Fibroblast of villous mesenchyme (primary cell): ENCODE data around the gene TEX36. TPM values are rescaled to one million over a fixed set of nuclear protein-coding genes. Genes with fewer than 3 reads are reported as not detected.

Experiments
- DNase-seq: peaks from one replicate; pipeline ENCODE4 v3.0.0-alpha.2; 2010; ENCODE audit warnings: low read depth
- H3K4me3 ChIP-seq: 2 replicates; pipeline ENCODE4 v1.5.1; 2011; ENCODE audit warnings: low read depth, mild to moderate bottlenecking, low read length
- CTCF ChIP-seq: IDR thresholded peaks from 2 replicates; pipeline ENCODE4 v1.5.1; 2012; ENCODE audit warnings: low read depth, mild to moderate bottlenecking, low read length; ENCODE audit not compliant: insufficient read depth
- total RNA-seq: library from RNA; depleted of rRNA; stranded (reverse); fragments of >200 nt; gene quantifications from 2 replicates; pipeline ENCODE4 v1.2.3, GENCODE V29; 2012

The TEX36 gene
- total RNA-seq, 1 donor: not detected

GRCh38 chr10:125608474-125608873 lies 74.5 kb downstream of the TEX36 start:
- H3K4me3 ChIP-seq: no peak overlapping the region
- TF ChIP-seq CTCF: no peak
- DNase-seq: no peak

DNA sequence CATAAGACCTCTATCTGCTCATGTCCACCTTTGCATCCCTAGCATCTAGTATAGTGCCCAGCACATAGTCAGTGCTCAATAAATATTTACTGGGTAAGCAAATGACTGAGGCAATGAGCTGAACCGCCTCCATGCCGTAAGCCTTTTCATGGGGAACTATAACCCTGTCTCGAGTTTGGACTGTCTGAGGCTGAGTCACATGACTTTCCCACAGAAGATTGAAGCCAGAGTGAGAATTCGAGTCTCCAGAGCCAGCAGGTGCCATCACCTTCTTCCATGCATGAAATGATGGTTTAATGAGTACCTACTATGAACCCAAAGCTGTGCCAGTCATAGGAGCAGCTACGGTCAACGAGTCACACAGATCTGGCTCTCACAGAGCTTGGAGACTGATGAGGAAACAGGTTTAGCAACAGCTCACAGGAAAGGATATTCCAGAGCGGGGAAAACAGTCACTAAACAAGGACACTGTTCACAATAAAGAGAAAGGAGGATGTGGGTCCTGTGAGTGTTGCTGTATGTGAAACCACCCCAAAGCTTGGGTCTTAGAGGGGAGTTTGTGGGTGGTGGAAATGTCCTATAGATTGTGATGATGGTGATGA lies 75.2 kb downstream of the TEX36 start:
- no peak for TF ChIP-seq CTCF
- DNase-seq: no peak

DNA sequence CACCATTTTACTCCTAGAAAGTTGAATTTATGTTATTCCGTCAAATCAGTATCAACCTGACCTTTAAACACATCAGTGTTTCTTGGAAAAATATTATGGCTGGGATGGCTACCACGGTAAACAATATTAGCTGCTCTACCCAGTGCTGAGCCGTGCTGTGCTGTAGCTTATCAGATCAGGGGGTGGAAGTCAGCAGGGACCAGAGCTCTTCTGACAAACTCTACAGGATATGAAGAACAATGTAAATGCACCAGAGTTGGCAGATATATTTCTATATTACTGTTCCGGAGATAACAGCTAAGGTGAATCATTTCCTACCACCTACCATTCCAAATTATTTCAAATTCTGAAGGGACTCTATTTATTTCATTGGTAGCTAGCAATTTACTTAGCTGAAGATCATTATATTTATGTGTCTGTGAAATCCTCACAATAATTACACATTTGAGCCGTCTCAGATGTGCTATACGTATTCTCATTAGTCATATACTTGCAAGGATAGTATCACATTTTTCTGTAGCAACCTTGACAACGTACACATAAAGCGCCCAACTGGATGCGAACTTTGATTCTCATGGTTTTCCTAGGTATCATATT lies 76.5 kb downstream of the TEX36 start:
- DNase-seq: no peak
- no peak for TF ChIP-seq CTCF
- H3K4me3 ChIP-seq: no peak overlapping the region

More for the DNA sequence above, 75.2 kb downstream of the TEX36 start:
- no peak overlapping the region for H3K4me3 ChIP-seq

Other genes with a start within 250 kb of the TEX36 start
- gene EDRF1, start 36.5 kb upstream of the TEX36 start, total RNA-seq: 20.9 and 29.8 TPM in 2 replicates
- gene MMP21, start 92.7 kb upstream of the TEX36 start, total RNA-seq: not detected in 2 replicates
- gene UROS, start 140.1 kb upstream of the TEX36 start, total RNA-seq: 93.7 and 94.7 TPM in 2 replicates
- gene BCCIP, start 140.4 kb upstream of the TEX36 start, total RNA-seq: 31.2 and 48.4 TPM in 2 replicates
- 40.3 and 48.8 TPM in 2 replicates for gene DHX32, start 198.1 kb upstream of the TEX36 start, total RNA-seq
- gene FANK1, start 213.4 kb upstream of the TEX36 start, total RNA-seq: 2.9 and 3.0 TPM in 2 replicates